ENCODE measurements around the gene ZDHHC20. TPM values are rescaled to one million over a fixed set of nuclear protein-coding genes. Genes with fewer than 3 reads are reported as not detected.

Gene ZDHHC20
- total RNA-seq, 1 donor from 2014 or later, result 61.0 TPM

Other genes starting within 250 kb of the ZDHHC20 start
- gene MICU2, start 144.9 kb upstream of the ZDHHC20 start, total RNA-seq, result 20.4 TPM
- 0.04 TPM for gene FGF9, start 211.8 kb upstream of the ZDHHC20 start, total RNA-seq

All from esophagus mucosa (tissue), 1 donor.